ENCODE measurements around the gene NOVA2.

Gene NOVA2

DNA sequence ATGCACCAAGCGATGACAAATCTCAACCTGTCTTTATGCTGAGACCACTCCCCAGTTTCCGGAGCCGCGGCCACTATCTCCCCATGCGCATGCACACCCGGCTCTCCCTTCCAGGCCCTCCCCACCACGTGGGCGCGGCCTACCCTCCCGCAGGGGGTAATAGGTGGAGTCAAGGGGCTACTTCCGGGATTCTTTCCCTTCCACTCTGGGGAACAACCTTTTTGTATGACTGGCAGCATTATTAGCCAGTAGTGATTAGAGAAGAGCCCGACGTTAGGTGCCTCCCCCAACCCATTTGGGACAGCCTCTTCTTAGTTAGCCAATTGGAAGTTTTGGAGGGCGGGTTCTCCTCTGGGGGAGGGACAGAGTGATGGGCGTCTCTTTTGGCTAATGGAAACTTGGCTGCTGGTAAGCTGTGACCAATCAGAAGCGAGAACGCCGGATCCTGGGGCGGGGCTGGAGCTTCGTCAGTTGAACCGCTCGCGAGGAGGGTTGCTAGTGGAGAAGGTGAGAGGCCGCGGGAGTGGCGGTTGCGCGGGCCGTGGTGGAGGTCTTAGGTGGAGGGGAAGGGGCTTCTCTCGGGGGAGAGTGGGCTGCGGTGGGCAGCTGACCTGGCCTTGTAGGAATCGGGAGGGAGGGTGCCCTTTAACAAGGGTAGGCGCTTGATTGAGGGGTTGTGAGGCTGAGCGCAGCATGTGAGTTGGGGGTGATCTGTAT, 21.5 kb upstream of the NOVA2 start, which contains the start of gene CCDC61:
CCDC61 (plus strand) TSS at position 470 of the 717 bp plus-strand sequence. CDS start 7,552 bp downstream, outside the sequence.
- H3K36me3 Mint-ChIP-seq (ENCODE audit: insufficient read depth), result peaks cover 5% of the 10 kb centered on the region
- ATAC-seq (replicated peaks; ENCODE audit: extremely low read depth, poor library complexity, severe bottlenecking) (peak; percentile 98), DNase-seq (ENCODE audit: low spot score in 2 of 2) (peak; percentile 96 to 99)
- H3K27ac Mint-ChIP-seq (ENCODE audit: low read depth), result peak within 1 kb of the TSS; percentile 56
- H3K27me3 Mint-ChIP-seq, result peaks cover 13% of the 10 kb centered on the region
- H3K4me1 Mint-ChIP-seq, result peaks cover 17% of the 10 kb centered on the region
- no peaks in the 10 kb centered on the region for H3K9me3 Mint-ChIP-seq
- H3K4me3 Mint-ChIP-seq, result no peak within 1 kb of the TSS

GRCh38 chr19:45994456-45994997, 20.9 kb upstream of the NOVA2 start:
- no peak overlapping the region for H3K4me3 Mint-ChIP-seq
- ATAC-seq (replicated peaks; ENCODE audit: extremely low read depth, poor library complexity, severe bottlenecking) (peak; percentile 8), DNase-seq (ENCODE audit: low spot score in 2 of 2) (no peak)
- no peaks in the 10 kb centered on the region for H3K9me3 Mint-ChIP-seq
- H3K4me1 Mint-ChIP-seq, result peaks cover 11% of the 10 kb centered on the region
- peaks cover 3% of the 10 kb centered on the region for H3K36me3 Mint-ChIP-seq (ENCODE audit: insufficient read depth)
- no peak overlapping the region for H3K27ac Mint-ChIP-seq (ENCODE audit: low read depth)
- H3K27me3 Mint-ChIP-seq, result peaks cover 14% of the 10 kb centered on the region

DNA sequence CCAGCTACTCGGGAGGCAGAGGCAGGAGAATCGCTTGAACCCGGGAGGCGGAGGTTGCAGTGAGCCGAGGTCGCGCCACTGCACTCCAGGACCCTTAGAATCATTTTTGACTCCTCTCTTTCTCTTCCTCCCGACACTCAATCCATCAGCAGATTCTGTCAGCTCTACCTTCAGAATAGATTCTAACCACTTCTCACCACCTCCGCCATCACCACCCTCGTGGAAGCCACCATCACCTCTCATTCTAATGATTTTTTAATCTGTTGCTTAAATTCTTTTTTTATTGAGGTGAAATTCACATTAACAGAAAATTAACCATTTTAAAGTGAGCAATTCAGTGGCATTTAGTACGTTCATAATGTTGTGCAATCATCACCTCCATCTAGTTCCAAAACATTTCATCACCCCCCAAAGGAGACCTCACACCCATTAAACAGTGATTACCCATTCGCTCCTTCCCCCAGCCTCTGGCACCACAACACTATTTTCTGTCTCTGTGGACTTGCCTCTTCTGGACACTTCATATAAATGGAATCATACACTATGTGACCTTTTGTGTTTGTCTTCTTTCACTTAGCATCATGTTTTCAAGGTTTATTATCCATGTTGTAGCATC, 16.6 kb upstream of the NOVA2 start:
- H3K4me1 Mint-ChIP-seq, result no peaks in the 10 kb centered on the region
- H3K27me3 Mint-ChIP-seq, result peaks cover 44% of the 10 kb centered on the region
- H3K4me3 Mint-ChIP-seq, result no peak overlapping the region
- no peak overlapping the region for H3K27ac Mint-ChIP-seq (ENCODE audit: low read depth)
- ATAC-seq (replicated peaks; ENCODE audit: extremely low read depth, poor library complexity, severe bottlenecking) (no peak), DNase-seq (ENCODE audit: low spot score in 2 of 2) (no peak)
- H3K36me3 Mint-ChIP-seq (ENCODE audit: insufficient read depth), result peaks cover 2% of the 10 kb centered on the region
- no peaks in the 10 kb centered on the region for H3K9me3 Mint-ChIP-seq

GRCh38 chr19:45985321-45985720, 11.7 kb upstream of the NOVA2 start:
- Mint-ChIP-seq H3K27ac (ENCODE audit: low read depth) (no peak overlapping the region), H3K4me3 (no peak overlapping the region), H3K4me1 (no peaks in the 10 kb centered on the region), H3K36me3 (ENCODE audit: insufficient read depth) (peaks cover 2% of the 10 kb centered on the region), H3K9me3 (no peaks in the 10 kb centered on the region), H3K27me3 (peaks cover 79% of the 10 kb centered on the region)
- DNase-seq (ENCODE audit: low spot score in 2 of 2) (no peak), ATAC-seq (replicated peaks; ENCODE audit: extremely low read depth, poor library complexity, severe bottlenecking) (no peak)

GRCh38 chr19:45981350-45981749, 7.7 kb upstream of the NOVA2 start:
- ATAC-seq (replicated peaks; ENCODE audit: extremely low read depth, poor library complexity, severe bottlenecking), result no peak
- peaks cover 2% of the 10 kb centered on the region for H3K36me3 Mint-ChIP-seq (ENCODE audit: insufficient read depth)
- H3K4me3 Mint-ChIP-seq, result no peak overlapping the region
- no peak overlapping the region for H3K27ac Mint-ChIP-seq (ENCODE audit: low read depth)
- DNase-seq (ENCODE audit: low spot score in 2 of 2), result no peak
- H3K4me1 Mint-ChIP-seq, result no peaks in the 10 kb centered on the region
- H3K27me3 Mint-ChIP-seq, result peaks cover 77% of the 10 kb centered on the region
- no peaks in the 10 kb centered on the region for H3K9me3 Mint-ChIP-seq

GRCh38 chr19:45978156-45978555, 4.5 kb upstream of the NOVA2 start:
- Mint-ChIP-seq H3K27ac (ENCODE audit: low read depth) (no peak overlapping the region), H3K36me3 (ENCODE audit: insufficient read depth) (no peaks in the 10 kb centered on the region), H3K27me3 (peaks cover 82% of the 10 kb centered on the region), H3K4me1 (no peaks in the 10 kb centered on the region), H3K4me3 (no peak overlapping the region), H3K9me3 (no peaks in the 10 kb centered on the region)
- no peak for DNase-seq (ENCODE audit: low spot score in 2 of 2)
- ATAC-seq (replicated peaks; ENCODE audit: extremely low read depth, poor library complexity, severe bottlenecking), result no peak

DNA sequence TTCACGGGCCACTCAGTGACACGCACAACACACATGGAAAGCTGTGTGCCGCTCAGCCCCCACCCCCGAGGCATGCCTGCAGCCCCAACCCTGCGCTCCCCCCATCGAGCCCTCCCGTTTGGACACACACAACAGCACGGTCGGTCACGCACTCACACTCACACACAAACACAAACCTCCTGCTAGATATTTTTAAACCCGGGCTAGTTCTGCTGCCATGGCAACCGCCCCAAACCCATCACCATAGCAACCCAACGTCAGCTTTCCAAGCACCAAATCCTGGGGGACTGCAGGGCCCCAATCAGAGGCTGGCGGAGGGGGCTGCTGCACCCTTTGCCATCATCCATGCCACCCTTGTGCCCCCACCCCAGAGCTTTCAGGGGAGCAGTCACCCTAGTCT, 2.5 kb upstream of the NOVA2 start:
- H3K36me3 Mint-ChIP-seq (ENCODE audit: insufficient read depth), result no peaks in the 10 kb centered on the region
- no peaks in the 10 kb centered on the region for H3K9me3 Mint-ChIP-seq
- H3K4me3 Mint-ChIP-seq, result no peak overlapping the region
- peaks cover 14% of the 10 kb centered on the region for H3K4me1 Mint-ChIP-seq
- no peak overlapping the region for H3K27ac Mint-ChIP-seq (ENCODE audit: low read depth)
- ATAC-seq (replicated peaks; ENCODE audit: extremely low read depth, poor library complexity, severe bottlenecking), result no peak
- peaks cover 82% of the 10 kb centered on the region for H3K27me3 Mint-ChIP-seq
- DNase-seq (ENCODE audit: low spot score in 2 of 2), result no peak

DNA sequence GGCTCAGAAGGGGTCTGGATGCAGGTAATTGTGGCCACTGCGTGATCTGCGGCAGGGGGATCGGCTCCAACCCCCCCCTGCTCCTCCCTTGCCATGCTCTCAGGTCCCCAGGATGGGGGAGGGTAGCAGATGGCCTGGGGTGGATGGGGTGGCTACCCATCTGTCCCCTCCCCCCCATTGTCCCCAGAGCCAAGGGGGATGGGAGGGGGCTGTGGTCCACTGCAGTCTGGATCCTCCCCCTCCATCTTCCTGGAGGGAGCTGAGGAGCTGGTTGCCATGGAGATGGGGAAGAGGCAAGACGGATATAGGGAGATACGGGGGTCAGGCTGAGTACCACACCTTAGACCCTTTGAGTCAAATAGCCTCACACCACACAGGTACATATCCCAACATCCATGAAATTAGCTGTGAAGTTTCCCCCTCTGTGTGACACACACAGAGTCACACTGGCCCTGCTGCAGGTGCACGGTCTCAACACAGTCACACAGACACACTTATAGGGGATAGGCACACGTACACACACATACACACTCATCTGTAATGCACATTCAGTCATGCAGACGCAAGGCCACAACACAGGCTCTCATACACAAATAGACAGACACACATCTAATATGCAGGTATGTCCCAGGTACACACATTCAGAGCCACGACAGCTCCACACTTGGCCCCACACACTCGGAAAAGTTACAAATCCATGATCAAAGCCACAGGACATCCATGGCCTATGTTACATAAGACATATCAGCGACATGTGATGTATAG, 1.8 kb upstream of the NOVA2 start:
- H3K4me1 Mint-ChIP-seq, result peaks cover 17% of the 10 kb centered on the region
- no peak for ATAC-seq (replicated peaks; ENCODE audit: extremely low read depth, poor library complexity, severe bottlenecking)
- no peaks in the 10 kb centered on the region for H3K9me3 Mint-ChIP-seq
- peaks cover 85% of the 10 kb centered on the region for H3K27me3 Mint-ChIP-seq
- DNase-seq (ENCODE audit: low spot score in 2 of 2), result no peak
- H3K36me3 Mint-ChIP-seq (ENCODE audit: insufficient read depth), result no peaks in the 10 kb centered on the region
- no peak overlapping the region for H3K27ac Mint-ChIP-seq (ENCODE audit: low read depth)
- H3K4me3 Mint-ChIP-seq, result no peak overlapping the region

GRCh38 chr19:45972947-45973540, 621 bp downstream of the NOVA2 start:
- peaks cover 17% of the 10 kb centered on the region for H3K4me1 Mint-ChIP-seq
- peaks cover 91% of the 10 kb centered on the region for H3K27me3 Mint-ChIP-seq
- ATAC-seq (replicated peaks; ENCODE audit: extremely low read depth, poor library complexity, severe bottlenecking), result no peak
- no peaks in the 10 kb centered on the region for H3K9me3 Mint-ChIP-seq
- DNase-seq (ENCODE audit: low spot score in 2 of 2), result no peak
- no peaks in the 10 kb centered on the region for H3K36me3 Mint-ChIP-seq (ENCODE audit: insufficient read depth)
- no peak overlapping the region for H3K27ac Mint-ChIP-seq (ENCODE audit: low read depth)
- peak overlapping the region; percentile 24 for H3K4me3 Mint-ChIP-seq

GRCh38 chr19:45972081-45972946, 1.4 kb downstream of the NOVA2 start:
- peak overlapping the region; percentile 1 for H3K27ac Mint-ChIP-seq (ENCODE audit: low read depth)
- DNase-seq (ENCODE audit: low spot score in 2 of 2) (peak in 1 of 2 donors; percentile 24), ATAC-seq (replicated peaks; ENCODE audit: extremely low read depth, poor library complexity, severe bottlenecking) (peak; percentile 78)
- no peaks in the 10 kb centered on the region for H3K36me3 Mint-ChIP-seq (ENCODE audit: insufficient read depth)
- H3K27me3 Mint-ChIP-seq, result peaks cover 91% of the 10 kb centered on the region
- H3K9me3 Mint-ChIP-seq, result no peaks in the 10 kb centered on the region
- H3K4me1 Mint-ChIP-seq, result peaks cover 17% of the 10 kb centered on the region
- peak overlapping the region; percentile 24 for H3K4me3 Mint-ChIP-seq

DNA sequence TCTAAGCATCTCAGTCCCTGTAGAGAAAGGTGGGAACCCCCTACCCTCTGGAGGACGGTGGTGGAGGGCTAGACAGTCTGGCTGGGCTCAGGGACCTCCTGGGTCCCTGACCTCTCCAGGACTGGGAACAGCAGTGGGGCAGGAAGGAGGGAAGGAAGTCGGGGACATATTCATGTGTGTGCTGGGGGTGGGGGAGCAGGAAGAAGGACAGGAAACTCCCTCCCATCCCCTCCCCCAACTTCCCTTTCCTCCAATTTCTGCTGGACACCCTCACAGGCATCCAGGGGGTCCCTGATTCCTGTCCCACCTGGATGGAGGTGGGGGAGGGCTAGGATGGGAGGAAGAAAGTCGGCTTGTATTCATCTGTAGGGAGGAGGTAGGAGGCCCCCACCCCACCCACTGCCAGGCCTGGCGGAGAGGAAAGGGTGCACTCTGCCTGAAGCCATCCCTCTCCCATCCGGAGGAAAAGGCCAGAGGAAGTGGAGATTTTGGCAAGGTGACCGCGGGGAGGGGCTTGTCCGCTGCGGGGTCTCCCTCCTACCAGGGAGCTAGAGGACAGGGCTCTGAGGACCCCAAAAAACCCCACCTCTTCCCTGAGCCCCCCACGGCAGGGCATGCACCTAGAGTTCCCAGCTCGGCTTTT, 2.3 kb downstream of the NOVA2 start:
- Mint-ChIP-seq H3K27me3 (peaks cover 86% of the 10 kb centered on the region), H3K27ac (ENCODE audit: low read depth) (peak overlapping the region; percentile 1), H3K36me3 (ENCODE audit: insufficient read depth) (no peaks in the 10 kb centered on the region), H3K4me3 (peak overlapping the region; percentile 24), H3K4me1 (peaks cover 17% of the 10 kb centered on the region), H3K9me3 (no peaks in the 10 kb centered on the region)
- DNase-seq (ENCODE audit: low spot score in 2 of 2), result no peak
- ATAC-seq (replicated peaks; ENCODE audit: extremely low read depth, poor library complexity, severe bottlenecking), result no peak

All from central memory CD8-positive, alpha-beta T cell (primary cell).